ENCODE results near the gene CDC20B. TPM values are rescaled to one million over a fixed set of nuclear protein-coding genes. Genes with fewer than 3 reads are reported as not detected.
"Not testable (repeated sequence)": the region's sequence is repeated elsewhere in the genome, so short reads cannot be mapped to it uniquely, and the experiment has no call there.

Gene CDC20B
- total RNA-seq, 1 experiment from 2014 or later, result not detected

- peak; percentile 79 for DNase-seq (ENCODE audit: extremely low read depth, low read depth)
Observed at GRCh38 chr5:55160493-55161209, 12.3 kb downstream of the CDC20B start.

GRCh38 chr5:55159763-55160492 lies 13.0 kb downstream of the CDC20B start, which contains the start of gene GPX8:
GPX8 (plus strand) TSS chr5:55160171; CDS start chr5:55160193, 22 bp downstream.
- peak; percentile 80 for DNase-seq (ENCODE audit: extremely low read depth, low read depth)

GRCh38 chr5:55154873-55155272 lies 18.1 kb downstream of the CDC20B start:
- no peak for DNase-seq (ENCODE audit: extremely low read depth, low read depth)

GRCh38 chr5:55151923-55152842 lies 20.8 kb downstream of the CDC20B start:
- DNase-seq (ENCODE audit: extremely low read depth, low read depth), result no peak

- no peak for DNase-seq (ENCODE audit: extremely low read depth, low read depth)
Observed at GRCh38 chr5:55149308-55149795, 23.6 kb downstream of the CDC20B start.

- DNase-seq (ENCODE audit: extremely low read depth, low read depth), result peak; percentile 87
Observed at GRCh38 chr5:55146543-55147151, 26.3 kb downstream of the CDC20B start.

GRCh38 chr5:55146080-55146479 lies 26.9 kb downstream of the CDC20B start:
- DNase-seq (ENCODE audit: extremely low read depth, low read depth), result no peak

- no peak for DNase-seq (ENCODE audit: extremely low read depth, low read depth)
Observed at GRCh38 chr5:55143624-55144023, 29.4 kb downstream of the CDC20B start.

GRCh38 chr5:55141945-55142690 lies 30.9 kb downstream of the CDC20B start:
- DNase-seq (ENCODE audit: extremely low read depth, low read depth), result no peak

GRCh38 chr5:55140908-55141665 lies 31.9 kb downstream of the CDC20B start:
- no peak for DNase-seq (ENCODE audit: extremely low read depth, low read depth)

GRCh38 chr5:55136521-55136920 lies 36.5 kb downstream of the CDC20B start:
- DNase-seq (ENCODE audit: extremely low read depth, low read depth), result no peak

- no peak for DNase-seq (ENCODE audit: extremely low read depth, low read depth)
Observed at GRCh38 chr5:55134053-55134722, 38.8 kb downstream of the CDC20B start.

GRCh38 chr5:55123365-55123764 lies 49.6 kb downstream of the CDC20B start:
- no peak for DNase-seq (ENCODE audit: extremely low read depth, low read depth)

- DNase-seq (ENCODE audit: extremely low read depth, low read depth), result no peak
Observed at GRCh38 chr5:55114061-55114460, 58.9 kb downstream of the CDC20B start.

GRCh38 chr5:55113327-55113726 lies 59.6 kb downstream of the CDC20B start:
- no peak for DNase-seq (ENCODE audit: extremely low read depth, low read depth)

- DNase-seq (ENCODE audit: extremely low read depth, low read depth), result no peak
Observed at GRCh38 chr5:55110217-55110616, 62.8 kb downstream of the CDC20B start.

- no peak for DNase-seq (ENCODE audit: extremely low read depth, low read depth)
Observed at GRCh38 chr5:55108661-55109060, 64.3 kb downstream of the CDC20B start.

- not testable (repeated sequence) for DNase-seq (ENCODE audit: extremely low read depth, low read depth)
Observed at GRCh38 chr5:55105976-55106375, 67.0 kb downstream of the CDC20B start.
